HUES48 (cell line): ENCODE measurements around the gene ANKAR.

Source experiments
- H3K27ac ChIP-seq: one replicate; pipeline ENCODE4 v1.7.0; 2013; ENCODE audit warnings: low read depth, low read length, inconsistent platforms
- H3K27me3 ChIP-seq: 2 replicates; pipeline ENCODE4 v1.6.1; 2013; ENCODE audit warnings: mild to moderate bottlenecking, low read length; ENCODE audit not compliant: control insufficient read depth, insufficient read depth
- H3K36me3 ChIP-seq: 2 replicates; pipeline ENCODE4 v1.6.1; 2013; ENCODE audit warnings: low read length; ENCODE audit not compliant: control insufficient read depth, insufficient read depth
- H3K4me1 ChIP-seq: 2 replicates; pipeline ENCODE4 v1.6.1; 2013; ENCODE audit warnings: mild to moderate bottlenecking, low read length; ENCODE audit not compliant: control insufficient read depth, insufficient read depth
- H3K4me3 ChIP-seq: 2 replicates; pipeline ENCODE4 v1.5.1; 2013; ENCODE audit warnings: mild to moderate bottlenecking, low read depth, low read length
- H3K9ac ChIP-seq: 2 replicates; pipeline ENCODE4 v1.6.1; 2013; ENCODE audit warnings: mild to moderate bottlenecking, low read depth, low read length, moderate library complexity
- H3K9me3 ChIP-seq: 2 replicates; pipeline ENCODE4 v1.6.1; 2013; ENCODE audit warnings: low read length; ENCODE audit not compliant: control insufficient read depth, insufficient read depth

The ANKAR gene

GRCh38 chr2:189723192-189723591 lies 48.7 kb downstream of the ANKAR start:
- no peak overlapping the region for H3K9ac ChIP-seq
- H3K4me3 ChIP-seq = no peak overlapping the region
- no peaks in the 10 kb centered on the region for H3K4me1 ChIP-seq
- no peak overlapping the region for H3K27ac ChIP-seq
- no peaks in the 10 kb centered on the region for H3K9me3 ChIP-seq
- H3K27me3 ChIP-seq = no peaks in the 10 kb centered on the region
- no peaks in the 10 kb centered on the region for H3K36me3 ChIP-seq
